NCI-H1694 treated with DMSO at 0.1 percent for 48 hours (cell line): ENCODE results near the gene LHFPL3.
"Not testable (repeated sequence)": the region's sequence is repeated elsewhere in the genome, so short reads cannot be mapped to it uniquely, and the experiment has no call there.

Experiments used
- DNase-seq: peaks from one replicate; lab custom pipeline; 2025; lab: John Stamatoyannopoulos, UW

Gene LHFPL3

GRCh38 chr7:104935276-104935675 is 606.9 kb downstream of the LHFPL3 start:
- no peak for DNase-seq

- no peak for DNase-seq
These were observed 608.1 kb downstream of the LHFPL3 start for GRCh38 chr7:104936546-104936945.

GRCh38 chr7:104937489-104937888 is 609.1 kb downstream of the LHFPL3 start:
- not testable (repeated sequence) for DNase-seq

GRCh38 chr7:104938741-104939390 is 610.5 kb downstream of the LHFPL3 start:
- no peak for DNase-seq

GRCh38 chr7:104940023-104940710 is 611.8 kb downstream of the LHFPL3 start:
- no peak for DNase-seq

- DNase-seq, result no peak
These were observed 615.3 kb downstream of the LHFPL3 start for GRCh38 chr7:104943502-104944343.

- DNase-seq, result no peak
These were observed 617.2 kb downstream of the LHFPL3 start for GRCh38 chr7:104945599-104945956.

GRCh38 chr7:104946338-104946737 is 617.9 kb downstream of the LHFPL3 start:
- no peak for DNase-seq

- DNase-seq, result no peak
These were observed 621.6 kb downstream of the LHFPL3 start for GRCh38 chr7:104950006-104950405.

GRCh38 chr7:104950754-104951153 is 622.4 kb downstream of the LHFPL3 start:
- no peak for DNase-seq

GRCh38 chr7:104951546-104951945 is 623.1 kb downstream of the LHFPL3 start:
- DNase-seq, result no peak

GRCh38 chr7:104955276-104955675 is 626.9 kb downstream of the LHFPL3 start:
- no peak for DNase-seq
